ENCODE data around the gene SLC25A38. TPM values are rescaled to one million over a fixed set of nuclear protein-coding genes. Genes with fewer than 3 reads are reported as not detected.

SLC25A38 gene
- total and polyA plus RNA-seq, 10 of the 15 experiments (the other 5 are each of a cell fraction or from before 2014, with no cell fraction given): 15.2 to 55.2 (median 39.2) TPM

DNA sequence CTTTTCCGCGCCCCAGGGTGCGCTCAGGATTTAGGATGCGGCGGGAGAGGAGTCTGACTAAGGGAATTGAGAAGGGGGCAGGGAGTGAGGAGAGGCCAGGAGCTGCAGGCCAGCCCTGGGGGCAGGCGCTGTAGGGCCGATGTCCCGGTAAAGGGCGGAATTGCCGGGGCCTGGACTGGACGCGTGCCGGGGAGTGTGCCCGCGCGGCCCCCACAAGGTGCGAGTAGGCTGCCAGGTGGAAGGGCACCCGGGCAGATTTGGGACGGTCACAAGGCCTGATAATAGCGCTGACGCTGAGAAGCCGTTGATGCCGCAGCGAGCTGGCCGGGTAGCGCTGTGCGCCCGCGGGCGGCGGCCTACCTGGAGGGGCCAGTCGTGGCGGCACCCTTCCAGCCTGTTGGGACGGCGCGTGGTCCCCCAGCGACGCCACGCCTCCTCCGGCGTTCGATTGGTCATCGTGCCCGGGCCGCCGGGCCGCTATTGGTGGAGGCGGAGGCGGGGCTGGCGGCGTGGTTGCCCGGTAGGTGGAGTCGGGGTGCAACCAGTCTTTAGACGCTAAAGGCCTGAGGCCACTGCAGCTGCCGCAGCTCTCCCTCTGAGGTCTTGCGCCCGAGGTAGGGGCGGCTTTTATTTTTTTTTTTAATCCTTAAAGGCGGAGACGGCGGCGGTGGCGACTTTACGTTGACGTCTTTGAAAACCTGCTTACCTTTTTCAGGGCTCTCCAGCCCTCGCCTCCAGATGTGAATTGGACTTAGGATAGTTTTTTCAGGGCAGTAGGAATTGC lies 903 bp downstream of the SLC25A38 start (continued):
- TF ChIP-seq TCF7 (IDR thresholded peaks at IDR 0.05; ENCODE audit: borderline replicate concordance): no peak
- TF ChIP-seq, protein P1, sequence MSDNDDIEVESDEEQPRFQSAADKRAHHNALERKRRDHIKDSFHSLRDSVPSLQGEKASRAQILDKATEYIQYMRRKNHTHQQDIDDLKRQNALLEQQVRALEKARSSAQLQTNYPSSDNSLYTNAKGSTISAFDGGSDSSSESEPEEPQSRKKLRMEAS (IDR thresholded peaks at IDR 0.05; ENCODE audit: low read depth, low read length): peak; percentile 89
- TF ChIP-seq RFX5 (IDR thresholded peaks at IDR 0.05; ENCODE audit: low read depth, low read length): peak; percentile 92
- TF ChIP-seq POLR2A (IDR thresholded peaks at IDR 0.05; ENCODE audit: low read depth, low read length): peak; percentile 81
- TF ChIP-seq MEF2A (IDR thresholded peaks at IDR 0.05; ENCODE audit: insufficient read depth, low read depth, low read length): no peak
- no peak for TF ChIP-seq EED (IDR thresholded peaks at IDR 0.05; ENCODE audit: low read depth)
- no peak for TF ChIP-seq BMI1 (IDR thresholded peaks at IDR 0.05; ENCODE audit: borderline replicate concordance)
- peak; percentile 73; the same call in 1 of the 2 replicates for TF ChIP-seq POLR2AphosphoS2 (IDR thresholded peaks at IDR 0.05; ENCODE audit: low read depth, low read length)
- TF ChIP-seq FOS (IDR thresholded peaks at IDR 0.05; ENCODE audit: borderline replicate concordance, extremely low read depth, insufficient read length): peak; percentile 78
- TF ChIP-seq LARP7 (IDR thresholded peaks at IDR 0.05): peak; percentile 56
- no peak for TF ChIP-seq RAD51 (IDR thresholded peaks at IDR 0.05)
- peak; percentile 90 for TF ChIP-seq MYC (IDR thresholded peaks at IDR 0.05; ENCODE audit: insufficient read depth, insufficient read length, insufficient replicate concordance, low read length, severe bottlenecking)
- peak; percentile 85 for TF ChIP-seq CHD2 (IDR thresholded peaks at IDR 0.05; ENCODE audit: borderline replicate concordance, low read depth, low read length)
- 0 out of 2 replicates have a peak, but pooled peaks have one; percentile 53 for TF ChIP-seq CHD1 (IDR thresholded peaks at IDR 0.05; ENCODE audit: low read depth, low read length)
- TF ChIP-seq SP1 (IDR thresholded peaks at IDR 0.05; ENCODE audit: low read depth, low read length): peak; percentile 93
- TF ChIP-seq, protein P2, sequence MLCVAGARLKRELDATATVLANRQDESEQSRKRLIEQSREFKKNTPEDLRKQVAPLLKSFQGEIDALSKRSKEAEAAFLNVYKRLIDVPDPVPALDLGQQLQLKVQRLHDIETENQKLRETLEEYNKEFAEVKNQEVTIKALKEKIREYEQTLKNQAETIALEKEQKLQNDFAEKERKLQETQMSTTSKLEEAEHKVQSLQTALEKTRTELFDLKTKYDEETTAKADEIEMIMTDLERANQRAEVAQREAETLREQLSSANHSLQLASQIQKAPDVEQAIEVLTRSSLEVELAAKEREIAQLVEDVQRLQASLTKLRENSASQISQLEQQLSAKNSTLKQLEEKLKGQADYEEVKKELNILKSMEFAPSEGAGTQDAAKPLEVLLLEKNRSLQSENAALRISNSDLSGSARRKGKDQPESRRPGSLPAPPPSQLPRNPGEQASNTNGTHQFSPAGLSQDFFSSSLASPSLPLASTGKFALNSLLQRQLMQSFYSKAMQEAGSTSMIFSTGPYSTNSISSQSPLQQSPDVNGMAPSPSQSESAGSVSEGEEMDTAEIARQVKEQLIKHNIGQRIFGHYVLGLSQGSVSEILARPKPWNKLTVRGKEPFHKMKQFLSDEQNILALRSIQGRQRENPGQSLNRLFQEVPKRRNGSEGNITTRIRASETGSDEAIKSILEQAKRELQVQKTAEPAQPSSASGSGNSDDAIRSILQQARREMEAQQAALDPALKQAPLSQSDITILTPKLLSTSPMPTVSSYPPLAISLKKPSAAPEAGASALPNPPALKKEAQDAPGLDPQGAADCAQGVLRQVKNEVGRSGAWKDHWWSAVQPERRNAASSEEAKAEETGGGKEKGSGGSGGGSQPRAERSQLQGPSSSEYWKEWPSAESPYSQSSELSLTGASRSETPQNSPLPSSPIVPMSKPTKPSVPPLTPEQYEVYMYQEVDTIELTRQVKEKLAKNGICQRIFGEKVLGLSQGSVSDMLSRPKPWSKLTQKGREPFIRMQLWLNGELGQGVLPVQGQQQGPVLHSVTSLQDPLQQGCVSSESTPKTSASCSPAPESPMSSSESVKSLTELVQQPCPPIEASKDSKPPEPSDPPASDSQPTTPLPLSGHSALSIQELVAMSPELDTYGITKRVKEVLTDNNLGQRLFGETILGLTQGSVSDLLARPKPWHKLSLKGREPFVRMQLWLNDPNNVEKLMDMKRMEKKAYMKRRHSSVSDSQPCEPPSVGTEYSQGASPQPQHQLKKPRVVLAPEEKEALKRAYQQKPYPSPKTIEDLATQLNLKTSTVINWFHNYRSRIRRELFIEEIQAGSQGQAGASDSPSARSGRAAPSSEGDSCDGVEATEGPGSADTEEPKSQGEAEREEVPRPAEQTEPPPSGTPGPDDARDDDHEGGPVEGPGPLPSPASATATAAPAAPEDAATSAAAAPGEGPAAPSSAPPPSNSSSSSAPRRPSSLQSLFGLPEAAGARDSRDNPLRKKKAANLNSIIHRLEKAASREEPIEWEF (IDR thresholded peaks at IDR 0.05; ENCODE audit: insufficient replicate concordance, low read depth, low read length): peak; percentile 31
- TF ChIP-seq NR2F1 (conservative IDR thresholded peaks at IDR 0.05): no peak
- TF ChIP-seq PML (IDR thresholded peaks at IDR 0.05; ENCODE audit: low read length): peak; percentile 71; the same call in 1 of the 2 replicates
- 0 out of 2 replicates have a peak, but pooled peaks have one; percentile 17 for TF ChIP-seq TARDBP (IDR thresholded peaks at IDR 0.05; ENCODE audit: borderline replicate concordance)
- no peak for TF ChIP-seq SIX5 (IDR thresholded peaks at IDR 0.05; ENCODE audit: low read depth, low read length, severe bottlenecking)
- no peak for TF ChIP-seq TCF3 (IDR thresholded peaks at IDR 0.05; ENCODE audit: borderline replicate concordance, insufficient read depth, low read depth, low read length)
- no peak for TF ChIP-seq ZZZ3 (IDR thresholded peaks at IDR 0.05; ENCODE audit: control insufficient read depth, insufficient read length, low read depth)
- peak; percentile 57; the same call in 1 of the 2 replicates for TF ChIP-seq SMAD5 (IDR thresholded peaks at IDR 0.05; ENCODE audit: low read depth)
- TF ChIP-seq NFYB (IDR thresholded peaks at IDR 0.05; ENCODE audit: insufficient read depth, low read depth, low read length): peak; percentile 99
- TF ChIP-seq, protein P3, sequence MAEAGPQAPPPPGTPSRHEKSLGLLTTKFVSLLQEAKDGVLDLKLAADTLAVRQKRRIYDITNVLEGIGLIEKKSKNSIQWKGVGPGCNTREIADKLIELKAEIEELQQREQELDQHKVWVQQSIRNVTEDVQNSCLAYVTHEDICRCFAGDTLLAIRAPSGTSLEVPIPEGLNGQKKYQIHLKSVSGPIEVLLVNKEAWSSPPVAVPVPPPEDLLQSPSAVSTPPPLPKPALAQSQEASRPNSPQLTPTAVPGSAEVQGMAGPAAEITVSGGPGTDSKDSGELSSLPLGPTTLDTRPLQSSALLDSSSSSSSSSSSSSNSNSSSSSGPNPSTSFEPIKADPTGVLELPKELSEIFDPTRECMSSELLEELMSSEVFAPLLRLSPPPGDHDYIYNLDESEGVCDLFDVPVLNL (IDR thresholded peaks at IDR 0.05; ENCODE audit: low read depth, low read length): 0 out of 2 replicates have a peak, but pooled peaks have one; percentile 14
- 0 out of 2 replicates have a peak, but pooled peaks have one; percentile 22 for TF ChIP-seq BACH1 (IDR thresholded peaks at IDR 0.05; ENCODE audit: borderline replicate concordance)
